ENCODE results near the gene WDR4.
"Not testable (repeated sequence)": the region's sequence is repeated elsewhere in the genome, so short reads cannot be mapped to it uniquely, and the experiment has no call there.

Gene WDR4

GRCh38 chr21:42878993-42879787 is at the start of gene WDR4:
Gene WDR4 (minus strand): TSS chr21:42879539. CDS start chr21:42879495, 44 bp downstream.
- Histone ChIP-seq H3K36me3 (ENCODE audit: control insufficient read depth, insufficient read depth, low read length) (peaks cover 26% of the 10 kb centered on the region), H3K9me3 (ENCODE audit: control insufficient read depth, insufficient read depth, low read depth, low read length) (no peaks in the 10 kb centered on the region; the same call in 1 of the 2 replicates), H3K9ac (ENCODE audit: low read length) (peak within 1 kb of the TSS; percentile 98), H3K4me3 (ENCODE audit: low read depth, low read length) (peak within 1 kb of the TSS; percentile 76), H3K27me3 (ENCODE audit: control insufficient read depth, insufficient read depth, low read length) (no peaks in the 10 kb centered on the region), H3K4me1 (ENCODE audit: control insufficient read depth, insufficient read depth, low read length) (no peaks in the 10 kb centered on the region), H3K27ac (ENCODE audit: low read depth, low read length) (peak within 1 kb of the TSS; percentile 93)

- not testable (repeated sequence) for H3K27me3 ChIP-seq (ENCODE audit: control insufficient read depth, insufficient read depth, low read length); H3K36me3 ChIP-seq (ENCODE audit: control insufficient read depth, insufficient read depth, low read length); H3K9me3 ChIP-seq (ENCODE audit: control insufficient read depth, insufficient read depth, low read depth, low read length); H3K4me3 ChIP-seq (ENCODE audit: low read depth, low read length)
- H3K4me1 ChIP-seq (ENCODE audit: control insufficient read depth, insufficient read depth, low read length), result peaks cover 32% of the 10 kb centered on the region
- H3K9ac ChIP-seq (ENCODE audit: low read length), result peak overlapping the region; percentile 77
- H3K27ac ChIP-seq (ENCODE audit: low read depth, low read length), result peak overlapping the region; percentile 83
Observed at GRCh38 chr21:42927474-42928200, 48.3 kb upstream of the WDR4 start.

- peaks cover 27% of the 10 kb centered on the region for H3K4me1 ChIP-seq (ENCODE audit: control insufficient read depth, insufficient read depth, low read length)
Observed at GRCh38 chr21:42925114-42925926, 46.0 kb upstream of the WDR4 start, which contains the start of gene ERVH48-1. Gene ERVH48-1 (minus strand): TSS chr21:42925630. CDS start chr21:42919006, 6,624 bp downstream.

GRCh38 chr21:42924433-42924751 is 45.1 kb upstream of the WDR4 start:
- Histone ChIP-seq H3K27ac (ENCODE audit: low read depth, low read length) (peak overlapping the region; percentile 73; the same call in 1 of the 2 replicates), H3K4me3 (ENCODE audit: low read depth, low read length) (peak overlapping the region; percentile 37; the same call in 1 of the 2 replicates), H3K27me3 (ENCODE audit: control insufficient read depth, insufficient read depth, low read length) (no peaks in the 10 kb centered on the region), H3K4me1 (ENCODE audit: control insufficient read depth, insufficient read depth, low read length) (peaks cover 27% of the 10 kb centered on the region), H3K9ac (ENCODE audit: low read length) (peak overlapping the region; percentile 86), H3K36me3 (ENCODE audit: control insufficient read depth, insufficient read depth, low read length) (peaks cover 10% of the 10 kb centered on the region; the same call in 1 of the 2 replicates), H3K9me3 (ENCODE audit: control insufficient read depth, insufficient read depth, low read depth, low read length) (no peaks in the 10 kb centered on the region)

More at GRCh38 chr21:42925114-42925926, 46.0 kb upstream of the WDR4 start, which contains the start of gene ERVH48-1:
- Histone ChIP-seq H3K4me3 (ENCODE audit: low read depth, low read length) (peak within 1 kb of the TSS; percentile 37; the same call in 1 of the 2 replicates), H3K9ac (ENCODE audit: low read length) (peak within 1 kb of the TSS; percentile 86), H3K9me3 (ENCODE audit: control insufficient read depth, insufficient read depth, low read depth, low read length) (no peaks in the 10 kb centered on the region), H3K27me3 (ENCODE audit: control insufficient read depth, insufficient read depth, low read length) (no peaks in the 10 kb centered on the region), H3K36me3 (ENCODE audit: control insufficient read depth, insufficient read depth, low read length) (peaks cover 9% of the 10 kb centered on the region; the same call in 1 of the 2 replicates), H3K27ac (ENCODE audit: low read depth, low read length) (peak within 1 kb of the TSS; percentile 73; the same call in 1 of the 2 replicates)

GRCh38 chr21:42923553-42924432 is 44.5 kb upstream of the WDR4 start:
- H3K27me3 ChIP-seq (ENCODE audit: control insufficient read depth, insufficient read depth, low read length), result no peaks in the 10 kb centered on the region
- peak overlapping the region; percentile 73; the same call in 1 of the 2 replicates for H3K27ac ChIP-seq (ENCODE audit: low read depth, low read length)
- H3K4me3 ChIP-seq (ENCODE audit: low read depth, low read length), result peak overlapping the region; percentile 37; the same call in 1 of the 2 replicates
- no peaks in the 10 kb centered on the region for H3K9me3 ChIP-seq (ENCODE audit: control insufficient read depth, insufficient read depth, low read depth, low read length)
- peaks cover 14% of the 10 kb centered on the region; the same call in 1 of the 2 replicates for H3K36me3 ChIP-seq (ENCODE audit: control insufficient read depth, insufficient read depth, low read length)
- peaks cover 27% of the 10 kb centered on the region for H3K4me1 ChIP-seq (ENCODE audit: control insufficient read depth, insufficient read depth, low read length)
- H3K9ac ChIP-seq (ENCODE audit: low read length), result peak overlapping the region; percentile 86

- H3K9ac ChIP-seq (ENCODE audit: low read length), result peak overlapping the region; percentile 14
- H3K27me3 ChIP-seq (ENCODE audit: control insufficient read depth, insufficient read depth, low read length), result no peaks in the 10 kb centered on the region
- H3K4me1 ChIP-seq (ENCODE audit: control insufficient read depth, insufficient read depth, low read length), result peaks cover 25% of the 10 kb centered on the region
- H3K4me3 ChIP-seq (ENCODE audit: low read depth, low read length), result no peak overlapping the region
- H3K9me3 ChIP-seq (ENCODE audit: control insufficient read depth, insufficient read depth, low read depth, low read length), result no peaks in the 10 kb centered on the region
- H3K36me3 ChIP-seq (ENCODE audit: control insufficient read depth, insufficient read depth, low read length), result peaks cover 20% of the 10 kb centered on the region; the same call in 1 of the 2 replicates
- no peak overlapping the region for H3K27ac ChIP-seq (ENCODE audit: low read depth, low read length)
Observed at GRCh38 chr21:42922918-42923317, 43.6 kb upstream of the WDR4 start.

GRCh38 chr21:42921927-42922326 is 42.6 kb upstream of the WDR4 start:
- peaks cover 24% of the 10 kb centered on the region; the same call in 1 of the 2 replicates for H3K36me3 ChIP-seq (ENCODE audit: control insufficient read depth, insufficient read depth, low read length)
- H3K9ac ChIP-seq (ENCODE audit: low read length), result no peak overlapping the region
- peaks cover 18% of the 10 kb centered on the region for H3K4me1 ChIP-seq (ENCODE audit: control insufficient read depth, insufficient read depth, low read length)
- no peaks in the 10 kb centered on the region for H3K9me3 ChIP-seq (ENCODE audit: control insufficient read depth, insufficient read depth, low read depth, low read length)
- H3K27ac ChIP-seq (ENCODE audit: low read depth, low read length), result no peak overlapping the region
- no peak overlapping the region for H3K4me3 ChIP-seq (ENCODE audit: low read depth, low read length)
- H3K27me3 ChIP-seq (ENCODE audit: control insufficient read depth, insufficient read depth, low read length), result no peaks in the 10 kb centered on the region

- Histone ChIP-seq H3K36me3 (ENCODE audit: control insufficient read depth, insufficient read depth, low read length) (peaks cover 27% of the 10 kb centered on the region; the same call in 1 of the 2 replicates), H3K4me3 (ENCODE audit: low read depth, low read length) (no peak overlapping the region), H3K9me3 (ENCODE audit: control insufficient read depth, insufficient read depth, low read depth, low read length) (no peaks in the 10 kb centered on the region), H3K9ac (ENCODE audit: low read length) (no peak overlapping the region), H3K4me1 (ENCODE audit: control insufficient read depth, insufficient read depth, low read length) (peaks cover 3% of the 10 kb centered on the region; the same call in 1 of the 2 replicates), H3K27me3 (ENCODE audit: control insufficient read depth, insufficient read depth, low read length) (no peaks in the 10 kb centered on the region), H3K27ac (ENCODE audit: low read depth, low read length) (no peak overlapping the region)
Observed at GRCh38 chr21:42918291-42918690, 39.0 kb upstream of the WDR4 start.

GRCh38 chr21:42913476-42913875 is 34.1 kb upstream of the WDR4 start:
- H3K27ac ChIP-seq (ENCODE audit: low read depth, low read length), result no peak overlapping the region
- no peak overlapping the region for H3K4me3 ChIP-seq (ENCODE audit: low read depth, low read length)
- peaks cover 3% of the 10 kb centered on the region; the same call in 1 of the 2 replicates for H3K4me1 ChIP-seq (ENCODE audit: control insufficient read depth, insufficient read depth, low read length)
- H3K9me3 ChIP-seq (ENCODE audit: control insufficient read depth, insufficient read depth, low read depth, low read length), result no peaks in the 10 kb centered on the region
- H3K27me3 ChIP-seq (ENCODE audit: control insufficient read depth, insufficient read depth, low read length), result no peaks in the 10 kb centered on the region
- no peak overlapping the region for H3K9ac ChIP-seq (ENCODE audit: low read length)
- peaks cover 51% of the 10 kb centered on the region for H3K36me3 ChIP-seq (ENCODE audit: control insufficient read depth, insufficient read depth, low read length)

GRCh38 chr21:42911920-42912319 is 32.6 kb upstream of the WDR4 start:
- peaks cover 57% of the 10 kb centered on the region for H3K36me3 ChIP-seq (ENCODE audit: control insufficient read depth, insufficient read depth, low read length)
- H3K4me3 ChIP-seq (ENCODE audit: low read depth, low read length); H3K27ac ChIP-seq (ENCODE audit: low read depth, low read length): not testable (repeated sequence)

More at GRCh38 chr21:42911920-42912319, 32.6 kb upstream of the WDR4 start:
- H3K9ac ChIP-seq (ENCODE audit: low read length); H3K4me1 ChIP-seq (ENCODE audit: control insufficient read depth, insufficient read depth, low read length); H3K27me3 ChIP-seq (ENCODE audit: control insufficient read depth, insufficient read depth, low read length); H3K9me3 ChIP-seq (ENCODE audit: control insufficient read depth, insufficient read depth, low read depth, low read length): not testable (repeated sequence)
